ENCODE data around the gene DYNC1I2.
"Not testable (repeated sequence)": the region's sequence is repeated elsewhere in the genome, so short reads cannot be mapped to it uniquely, and the experiment has no call there.

DYNC1I2 gene

DNA sequence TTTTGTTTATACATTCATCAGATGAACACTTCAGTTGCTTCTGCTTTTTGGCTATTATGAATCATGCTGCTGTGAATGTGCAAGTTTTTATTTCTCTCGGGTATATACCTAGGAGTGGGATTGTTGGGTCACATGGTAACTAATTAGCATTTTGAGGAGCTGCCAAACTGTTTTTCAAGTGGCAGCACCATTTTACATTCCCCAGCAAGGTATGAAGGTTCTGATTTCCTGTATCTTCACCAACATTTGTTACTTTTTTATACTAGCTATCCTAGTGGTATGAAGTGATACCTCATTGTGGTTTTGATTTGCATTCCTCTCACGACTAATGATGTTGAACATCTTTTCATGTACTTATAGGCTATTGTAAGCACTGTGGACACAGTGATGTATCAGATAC is 53.9 kb downstream of the DYNC1I2 start:
- peaks cover 57% of the 10 kb centered on the region for H3K36me3 Mint-ChIP-seq (ENCODE audit: low read depth)
- no peak overlapping the region for H3K27ac Mint-ChIP-seq
- no peaks in the 10 kb centered on the region for H3K27me3 Mint-ChIP-seq
- peaks cover 15% of the 10 kb centered on the region for H3K4me1 Mint-ChIP-seq (ENCODE audit: low read depth)
- H3K4me3 Mint-ChIP-seq, result no peak overlapping the region
- no peaks in the 10 kb centered on the region for H3K9me3 Mint-ChIP-seq

DNA sequence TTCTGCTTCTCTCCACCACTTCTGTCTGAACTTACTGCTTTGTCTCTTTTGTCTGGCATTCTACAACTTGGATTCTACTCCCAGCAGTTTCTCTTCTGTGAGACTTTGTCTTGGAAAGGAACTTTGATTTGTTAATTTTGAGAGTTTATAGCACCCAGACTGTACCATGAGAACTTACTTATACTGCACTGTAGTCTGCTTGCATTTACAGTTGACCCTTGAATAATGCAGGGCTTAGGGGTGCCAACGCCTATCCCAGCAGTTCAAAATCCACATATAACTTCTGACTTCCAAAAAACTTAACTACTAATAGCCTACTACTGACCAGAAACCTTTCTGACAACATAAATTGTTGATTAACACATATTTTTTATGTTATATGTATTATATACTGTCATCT is 55.5 kb downstream of the DYNC1I2 start:
- peaks cover 56% of the 10 kb centered on the region for H3K36me3 Mint-ChIP-seq (ENCODE audit: low read depth)
- H3K4me3 Mint-ChIP-seq, result no peak overlapping the region
- no peaks in the 10 kb centered on the region for H3K9me3 Mint-ChIP-seq
- peaks cover 15% of the 10 kb centered on the region for H3K4me1 Mint-ChIP-seq (ENCODE audit: low read depth)
- H3K27me3 Mint-ChIP-seq, result no peaks in the 10 kb centered on the region
- H3K27ac Mint-ChIP-seq, result no peak overlapping the region

DNA sequence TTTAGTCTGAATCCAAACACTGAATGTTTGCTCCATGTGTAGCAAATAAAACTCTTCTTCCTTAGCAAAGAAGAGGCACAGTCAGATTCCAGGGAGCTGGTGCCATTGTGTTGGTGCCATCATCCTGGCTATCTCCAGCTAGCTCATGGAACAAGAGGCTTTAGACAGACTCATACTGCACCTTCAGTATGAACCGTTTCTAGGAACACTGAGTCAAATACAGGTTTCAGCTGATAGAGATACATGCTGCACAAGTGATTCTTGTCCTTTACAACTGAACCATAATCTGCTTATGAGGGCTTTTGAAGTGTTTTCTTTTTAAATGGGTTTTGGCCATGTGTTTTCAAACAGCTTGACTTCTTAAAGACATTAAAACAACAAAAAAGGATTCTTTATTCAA is 57.9 kb downstream of the DYNC1I2 start:
- Mint-ChIP-seq H3K36me3 (ENCODE audit: low read depth) (peaks cover 64% of the 10 kb centered on the region), H3K27me3 (no peaks in the 10 kb centered on the region), H3K4me3 (no peak overlapping the region), H3K4me1 (ENCODE audit: low read depth) (peaks cover 15% of the 10 kb centered on the region), H3K27ac (no peak overlapping the region), H3K9me3 (no peaks in the 10 kb centered on the region)

- H3K36me3 Mint-ChIP-seq (ENCODE audit: low read depth), result peaks cover 64% of the 10 kb centered on the region
- H3K27me3 Mint-ChIP-seq, result no peaks in the 10 kb centered on the region
These were observed 58.5 kb downstream of the DYNC1I2 start for GRCh38 chr2:171745806-171746205.

DNA sequence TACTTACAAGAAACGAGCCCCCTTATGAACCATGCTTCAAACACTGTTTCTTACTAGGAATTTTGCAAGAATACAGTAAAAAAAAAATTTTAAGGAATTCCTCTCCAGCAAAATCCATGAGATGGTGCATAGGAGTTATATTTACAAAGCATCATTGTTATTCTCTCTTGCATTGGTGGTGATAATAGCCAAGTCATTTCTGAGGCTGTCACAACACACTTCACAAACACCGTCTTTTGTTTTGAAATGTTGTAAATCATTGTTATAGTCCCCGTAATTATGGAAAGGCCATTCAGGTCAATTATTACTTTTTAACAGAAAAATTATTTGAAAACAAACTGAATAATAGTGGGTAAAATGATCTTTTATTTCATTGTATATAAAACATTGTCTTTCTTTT is 60.1 kb downstream of the DYNC1I2 start:
- Mint-ChIP-seq H3K27ac (no peak overlapping the region), H3K36me3 (ENCODE audit: low read depth) (peaks cover 58% of the 10 kb centered on the region), H3K9me3 (no peaks in the 10 kb centered on the region), H3K27me3 (no peaks in the 10 kb centered on the region), H3K4me1 (ENCODE audit: low read depth) (peaks cover 6% of the 10 kb centered on the region), H3K4me3 (no peak overlapping the region)

More at GRCh38 chr2:171745806-171746205, 58.5 kb downstream of the DYNC1I2 start:
- Mint-ChIP-seq H3K4me3 (no peak overlapping the region), H3K27ac (no peak overlapping the region), H3K9me3 (no peaks in the 10 kb centered on the region), H3K4me1 (ENCODE audit: low read depth) (peaks cover 14% of the 10 kb centered on the region)

- no peaks in the 10 kb centered on the region for H3K27me3 Mint-ChIP-seq
These were observed 67.1 kb downstream of the DYNC1I2 start for GRCh38 chr2:171754254-171754939.

GRCh38 chr2:171758762-171759161 is 71.5 kb downstream of the DYNC1I2 start:
- H3K4me3 Mint-ChIP-seq; H3K4me1 Mint-ChIP-seq (ENCODE audit: low read depth); H3K27ac Mint-ChIP-seq; H3K27me3 Mint-ChIP-seq: not testable (repeated sequence)
- Mint-ChIP-seq H3K36me3 (ENCODE audit: low read depth) (peaks cover 61% of the 10 kb centered on the region), H3K9me3 (peaks cover 20% of the 10 kb centered on the region)

More at GRCh38 chr2:171754254-171754939, 67.1 kb downstream of the DYNC1I2 start:
- Mint-ChIP-seq H3K36me3 (ENCODE audit: low read depth) (peaks cover 63% of the 10 kb centered on the region), H3K27ac (no peak overlapping the region), H3K4me1 (ENCODE audit: low read depth) (no peaks in the 10 kb centered on the region), H3K9me3 (peaks cover 13% of the 10 kb centered on the region), H3K4me3 (no peak overlapping the region)

GRCh38 chr2:171761176-171761575 is 73.9 kb downstream of the DYNC1I2 start:
- not testable (repeated sequence) for H3K4me1 Mint-ChIP-seq (ENCODE audit: low read depth); H3K4me3 Mint-ChIP-seq; H3K27me3 Mint-ChIP-seq; H3K27ac Mint-ChIP-seq
- H3K9me3 Mint-ChIP-seq, result peaks cover 14% of the 10 kb centered on the region
- H3K36me3 Mint-ChIP-seq (ENCODE audit: low read depth), result peaks cover 52% of the 10 kb centered on the region

DNA sequence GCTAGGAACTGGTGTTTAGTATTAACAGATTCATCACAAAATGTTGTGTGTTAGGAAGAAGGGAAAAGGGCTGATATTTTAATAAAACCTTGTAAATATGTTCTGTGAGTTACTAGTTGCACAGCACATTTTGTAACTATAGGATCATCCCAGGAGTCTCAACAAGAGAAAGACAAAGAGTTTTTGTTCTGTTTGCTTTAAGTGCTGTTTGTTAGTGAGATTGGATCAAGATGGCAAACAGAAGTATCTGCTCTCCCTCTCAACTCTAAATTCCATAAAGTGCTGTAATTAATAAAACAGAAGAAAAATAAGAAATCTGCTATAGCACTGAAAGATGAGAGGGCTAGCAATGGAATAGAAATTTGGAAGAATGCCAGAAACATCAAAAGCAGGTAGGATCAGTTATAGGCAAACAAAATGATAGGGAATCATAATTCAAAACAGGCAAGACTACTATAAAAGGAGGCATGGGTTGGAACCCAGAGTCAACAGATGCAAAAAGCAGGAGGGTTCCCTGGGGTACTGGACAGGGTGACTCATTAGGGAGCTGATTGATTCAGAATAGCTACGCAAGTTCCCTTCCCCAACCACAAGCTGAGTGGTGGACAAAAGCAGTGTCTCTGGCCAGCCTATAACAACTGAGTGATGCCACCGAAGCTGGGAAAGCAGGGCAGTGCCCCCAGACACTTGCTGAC is 75.8 kb downstream of the DYNC1I2 start:
- Mint-ChIP-seq H3K9me3 (peaks cover 10% of the 10 kb centered on the region), H3K36me3 (ENCODE audit: low read depth) (peaks cover 42% of the 10 kb centered on the region), H3K27ac (no peak overlapping the region), H3K4me3 (no peak overlapping the region), H3K27me3 (no peaks in the 10 kb centered on the region), H3K4me1 (ENCODE audit: low read depth) (no peaks in the 10 kb centered on the region)

GRCh38 chr2:171763602-171764001 is 76.3 kb downstream of the DYNC1I2 start:
- H3K36me3 Mint-ChIP-seq (ENCODE audit: low read depth), result peaks cover 37% of the 10 kb centered on the region
- no peak overlapping the region for H3K4me3 Mint-ChIP-seq

GRCh38 chr2:171771463-171771862 is 84.2 kb downstream of the DYNC1I2 start:
- no peaks in the 10 kb centered on the region for H3K4me1 Mint-ChIP-seq (ENCODE audit: low read depth)
- H3K36me3 Mint-ChIP-seq (ENCODE audit: low read depth), result peaks cover 25% of the 10 kb centered on the region
- H3K27me3 Mint-ChIP-seq, result no peaks in the 10 kb centered on the region
- peaks cover 12% of the 10 kb centered on the region for H3K9me3 Mint-ChIP-seq
- H3K4me3 Mint-ChIP-seq, result no peak overlapping the region
- H3K27ac Mint-ChIP-seq, result no peak overlapping the region

More at GRCh38 chr2:171763602-171764001, 76.3 kb downstream of the DYNC1I2 start:
- Mint-ChIP-seq H3K9me3 (peaks cover 6% of the 10 kb centered on the region), H3K27me3 (no peaks in the 10 kb centered on the region), H3K4me1 (ENCODE audit: low read depth) (no peaks in the 10 kb centered on the region), H3K27ac (no peak overlapping the region)

DNA sequence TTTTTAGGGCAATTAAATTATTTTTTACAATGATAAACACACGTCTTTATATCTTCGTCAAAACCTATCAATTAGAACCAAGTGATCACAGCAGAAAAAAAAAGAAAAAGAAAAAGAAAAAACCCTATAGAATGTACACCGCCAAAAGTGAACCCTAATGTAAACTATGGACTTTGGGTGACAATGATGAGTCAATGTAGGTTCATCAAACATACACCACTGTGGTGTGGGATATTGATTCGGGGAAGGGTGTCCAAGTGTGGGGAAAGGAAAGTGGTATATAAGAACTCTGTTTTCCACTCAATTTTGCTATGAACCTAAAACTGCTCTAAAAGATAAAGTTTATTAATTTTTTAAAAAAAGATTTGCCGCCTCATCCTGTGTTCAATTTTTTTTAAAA is 85.1 kb downstream of the DYNC1I2 start:
- H3K4me1 Mint-ChIP-seq (ENCODE audit: low read depth), result no peaks in the 10 kb centered on the region
- H3K4me3 Mint-ChIP-seq, result no peak overlapping the region
- H3K27me3 Mint-ChIP-seq, result no peaks in the 10 kb centered on the region
- no peak overlapping the region for H3K27ac Mint-ChIP-seq
- H3K36me3 Mint-ChIP-seq (ENCODE audit: low read depth), result peaks cover 19% of the 10 kb centered on the region
- peaks cover 12% of the 10 kb centered on the region for H3K9me3 Mint-ChIP-seq

GRCh38 chr2:171774581-171774980 is 87.3 kb downstream of the DYNC1I2 start:
- H3K27me3 Mint-ChIP-seq; H3K4me1 Mint-ChIP-seq (ENCODE audit: low read depth); H3K27ac Mint-ChIP-seq; H3K4me3 Mint-ChIP-seq: not testable (repeated sequence)
- peaks cover 12% of the 10 kb centered on the region for H3K9me3 Mint-ChIP-seq
- H3K36me3 Mint-ChIP-seq (ENCODE audit: low read depth), result peaks cover 27% of the 10 kb centered on the region

DNA sequence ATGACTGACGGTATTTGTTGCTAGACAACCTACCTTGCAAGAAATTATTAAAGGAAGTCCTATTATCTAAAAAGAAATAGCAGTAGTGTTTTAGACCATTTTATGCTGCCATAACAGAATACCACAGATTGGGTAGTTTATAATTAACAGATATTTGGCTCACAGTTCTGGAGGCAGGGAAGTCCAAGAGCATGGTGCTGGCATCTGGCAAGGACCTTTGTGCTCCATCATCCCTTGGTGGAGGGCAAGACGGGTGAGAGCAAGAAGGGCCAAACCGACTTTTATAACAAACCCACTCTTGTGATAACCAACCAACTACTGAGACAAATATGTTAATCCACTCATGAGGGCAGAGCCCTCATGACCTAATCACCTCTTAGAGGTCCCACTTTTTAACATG is 91.2 kb downstream of the DYNC1I2 start:
- no peak overlapping the region for H3K27ac Mint-ChIP-seq
- H3K4me1 Mint-ChIP-seq (ENCODE audit: low read depth), result no peaks in the 10 kb centered on the region
- H3K36me3 Mint-ChIP-seq (ENCODE audit: low read depth), result peaks cover 39% of the 10 kb centered on the region
- H3K9me3 Mint-ChIP-seq, result no peaks in the 10 kb centered on the region
- no peaks in the 10 kb centered on the region for H3K27me3 Mint-ChIP-seq
- no peak overlapping the region for H3K4me3 Mint-ChIP-seq

DNA sequence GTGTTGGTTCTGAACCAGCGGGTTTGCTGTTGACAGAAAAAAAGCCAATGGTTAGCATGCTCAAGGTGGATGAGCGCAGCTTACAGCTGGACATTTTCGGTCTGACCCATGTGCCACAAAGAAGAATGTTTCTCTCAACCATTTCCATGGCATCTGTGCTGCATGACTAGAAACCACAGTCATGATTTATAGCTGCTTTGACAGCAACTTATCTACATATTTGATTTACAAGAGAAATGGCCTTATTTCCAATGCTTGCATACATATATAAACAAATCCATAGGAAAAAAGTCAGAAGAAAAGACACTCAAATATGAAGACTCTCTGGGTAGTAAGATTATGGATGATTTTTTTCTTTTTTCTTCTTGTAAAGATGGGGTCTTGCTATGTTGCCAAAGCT is 98.2 kb downstream of the DYNC1I2 start:
- peaks cover 68% of the 10 kb centered on the region for H3K36me3 Mint-ChIP-seq (ENCODE audit: low read depth)

More for the DNA sequence above, 98.2 kb downstream of the DYNC1I2 start:
- H3K4me3 Mint-ChIP-seq, result no peak overlapping the region
- H3K27me3 Mint-ChIP-seq, result no peaks in the 10 kb centered on the region
- H3K9me3 Mint-ChIP-seq, result no peaks in the 10 kb centered on the region
- no peak overlapping the region for H3K27ac Mint-ChIP-seq
- H3K4me1 Mint-ChIP-seq (ENCODE audit: low read depth), result no peaks in the 10 kb centered on the region
